NCI-H748 treated with DMSO at 0.1 percent for 48 hours (cell line): Measurements from ENCODE around the gene VWA3A.
"Not testable (repeated sequence)": the region's sequence is repeated elsewhere in the genome, so short reads cannot be mapped to it uniquely, and the experiment has no call there.

ENCODE experiments used
- DNase-seq: peaks from one replicate; lab custom pipeline; 2025; lab: John Stamatoyannopoulos, UW

VWA3A gene

DNA sequence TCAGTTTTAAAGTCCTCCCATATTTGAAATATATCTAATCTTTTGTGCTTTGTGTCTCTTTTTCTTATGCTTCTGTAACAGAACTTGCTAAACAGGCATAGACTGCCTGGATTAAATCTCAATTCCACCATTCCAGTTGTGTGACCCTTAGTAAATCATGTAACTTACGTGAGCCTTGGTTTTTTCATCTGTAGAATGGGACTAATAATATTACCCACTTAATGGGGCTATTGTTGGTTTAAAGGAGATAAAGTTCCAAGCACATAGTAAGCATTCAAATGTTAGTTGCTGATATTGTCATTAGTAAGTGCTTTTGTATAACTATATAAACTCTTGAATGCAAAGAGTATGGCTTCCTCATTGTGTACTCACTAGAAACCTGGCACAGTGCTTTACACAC lies 5.9 kb upstream of the VWA3A start:
- DNase-seq, result no peak

DNA sequence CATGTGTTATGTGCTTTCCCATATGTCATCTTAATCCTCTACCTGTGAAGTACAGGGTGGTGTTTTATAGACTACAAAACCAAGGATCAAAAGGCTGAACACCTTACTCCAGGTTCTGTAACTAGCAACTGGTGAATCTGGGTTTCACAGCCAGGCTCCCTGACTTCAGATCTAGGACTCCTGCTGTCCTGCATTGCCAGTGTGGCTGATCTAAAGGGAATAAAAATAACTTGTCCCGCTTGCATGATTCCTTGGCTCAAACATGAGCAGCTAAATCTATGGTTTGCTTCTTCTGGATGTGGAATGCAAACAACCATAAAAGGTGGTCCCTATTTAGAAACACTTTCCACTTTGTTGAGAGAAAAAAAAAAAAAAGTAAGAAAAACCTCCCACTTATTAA lies 3.7 kb upstream of the VWA3A start:
- DNase-seq, result no peak

- no peak for DNase-seq
Observed at GRCh38 chr16:22089910-22090309, 2.4 kb upstream of the VWA3A start.

- DNase-seq, result no peak
Observed at GRCh38 chr16:22091721-22092120, 620 bp upstream of the VWA3A start.

DNA sequence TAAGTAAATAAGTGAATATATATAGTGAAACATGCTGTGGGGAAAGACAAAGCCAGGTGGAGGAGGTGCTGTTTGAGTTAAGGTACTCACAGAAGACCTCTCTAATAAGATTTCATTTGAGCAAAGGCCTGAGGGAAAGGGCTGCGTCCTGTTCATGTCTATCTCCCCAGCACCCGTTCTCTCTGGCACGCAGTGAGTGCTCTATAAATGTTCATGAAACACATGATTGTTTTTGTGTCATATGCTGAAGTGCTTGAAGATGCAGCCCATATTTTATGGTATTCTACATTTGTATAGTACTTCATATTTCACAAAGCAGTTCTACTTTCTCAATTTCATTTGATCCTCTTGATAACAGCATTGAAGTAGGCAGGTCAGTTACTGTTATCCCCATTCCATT lies 990 bp downstream of the VWA3A start:
- no peak for DNase-seq

DNA sequence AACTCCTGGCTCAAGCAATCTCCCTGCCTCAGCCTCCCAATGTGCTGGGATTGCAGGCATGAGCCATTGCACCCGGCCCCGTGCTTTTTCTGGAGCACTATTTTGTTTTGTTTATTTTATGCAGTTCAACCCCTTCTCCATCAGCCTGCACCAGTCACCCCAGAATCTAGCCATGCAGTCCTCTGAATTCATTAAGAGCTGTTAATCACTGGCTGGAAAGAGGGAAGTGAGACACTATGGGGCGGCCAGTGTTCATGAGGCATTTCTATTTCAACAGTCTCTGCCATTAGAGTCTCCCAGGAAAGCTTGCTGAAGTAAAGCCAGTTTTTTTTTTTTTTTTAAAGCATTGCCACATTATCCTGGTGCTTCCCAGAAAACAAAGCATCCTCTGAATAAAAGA lies 1.7 kb downstream of the VWA3A start:
- no peak for DNase-seq

GRCh38 chr16:22098405-22099255 lies 6.3 kb downstream of the VWA3A start:
- DNase-seq, result no peak

DNA sequence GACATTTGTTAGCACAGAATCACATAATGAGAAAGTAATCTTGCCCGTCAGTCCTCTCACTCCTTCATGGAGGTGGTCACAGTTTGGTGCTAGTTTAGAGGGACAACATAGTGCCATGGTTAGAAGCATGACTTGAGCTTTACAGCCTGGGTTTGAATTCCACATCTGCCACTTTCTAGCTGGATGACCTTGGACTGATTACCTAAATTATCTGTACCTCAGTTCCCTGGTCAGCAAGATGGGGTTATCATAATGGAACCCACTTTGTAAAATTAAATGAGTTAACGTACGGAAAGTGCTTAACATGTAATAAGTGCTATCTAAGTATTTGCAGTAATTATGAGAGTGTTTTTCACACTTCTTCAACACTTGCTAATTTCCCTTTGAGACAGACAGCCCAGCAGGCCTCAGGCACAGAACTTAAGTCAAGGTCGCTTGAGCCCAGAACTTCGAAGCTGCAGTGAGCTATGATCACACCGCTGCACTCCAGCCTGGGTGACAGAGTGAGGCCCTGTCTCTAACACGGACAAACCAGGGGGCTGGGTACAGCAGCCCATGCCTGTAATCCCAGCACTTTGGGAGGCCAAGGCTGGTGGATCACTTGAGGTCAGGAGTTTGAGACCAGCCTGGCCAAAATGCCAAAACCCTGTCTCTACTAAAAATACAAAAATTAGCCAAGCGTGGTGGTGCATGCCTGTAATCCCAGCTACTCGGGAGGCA lies 7.1 kb downstream of the VWA3A start:
- DNase-seq, result no peak

DNA sequence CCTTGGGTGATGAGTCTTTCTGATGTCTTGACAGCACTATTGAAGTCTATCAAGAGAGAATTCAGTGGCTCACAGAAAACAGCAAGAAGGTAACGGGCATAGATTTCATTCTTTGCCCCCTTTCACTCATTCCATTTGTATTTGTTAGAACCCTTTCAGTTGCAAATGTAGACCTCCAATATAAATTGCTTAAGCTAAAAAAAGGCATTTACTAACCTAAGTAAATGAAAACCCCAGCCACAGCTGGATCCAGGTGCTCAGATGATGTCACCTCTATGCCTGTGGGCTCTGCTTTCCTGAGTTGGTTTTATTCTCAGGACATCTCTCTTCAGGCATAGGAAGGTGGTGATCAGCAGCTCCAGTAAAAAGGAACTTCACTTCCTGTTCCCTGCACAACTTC lies 11.1 kb downstream of the VWA3A start:
- DNase-seq, result no peak

DNA sequence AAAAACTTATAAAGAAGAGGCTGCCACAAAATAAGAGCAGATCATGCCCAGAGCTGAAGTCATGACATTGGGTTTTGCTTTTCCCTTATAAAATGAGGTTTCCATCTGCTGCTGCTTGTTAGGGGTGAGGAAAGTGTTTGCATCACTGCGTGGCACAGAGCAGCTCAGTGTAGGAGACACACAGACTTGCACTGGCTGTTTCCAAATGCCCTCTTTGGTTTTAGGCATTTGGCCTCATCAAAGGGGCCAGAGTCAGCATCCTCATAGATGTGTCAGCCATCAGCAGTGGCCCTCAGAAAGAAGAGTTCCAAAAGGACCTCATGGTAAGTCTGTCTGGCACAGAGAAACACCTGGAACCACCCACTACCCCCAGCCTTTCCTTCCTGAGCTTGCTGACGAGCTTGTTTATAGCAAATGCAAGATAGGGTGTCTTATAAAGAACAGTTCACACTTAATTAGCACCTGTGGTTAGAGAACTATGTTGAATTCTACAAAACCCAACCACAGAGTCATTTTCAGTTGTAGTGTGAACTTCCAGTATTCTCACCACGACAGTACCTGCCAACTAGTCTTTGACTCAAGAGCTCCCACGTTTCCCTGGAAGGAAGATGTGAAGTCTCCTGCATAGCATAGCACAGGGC lies 17.0 kb downstream of the VWA3A start:
- no peak for DNase-seq

- not testable (repeated sequence) for DNase-seq
Observed at GRCh38 chr16:22111629-22112028, 19.3 kb downstream of the VWA3A start.

GRCh38 chr16:22116095-22116700 lies 23.9 kb downstream of the VWA3A start:
- DNase-seq, result no peak

- no peak for DNase-seq
Observed at GRCh38 chr16:22117609-22118008, 25.3 kb downstream of the VWA3A start.

- DNase-seq, result no peak
Observed at GRCh38 chr16:22120440-22120839, 28.1 kb downstream of the VWA3A start.

DNA sequence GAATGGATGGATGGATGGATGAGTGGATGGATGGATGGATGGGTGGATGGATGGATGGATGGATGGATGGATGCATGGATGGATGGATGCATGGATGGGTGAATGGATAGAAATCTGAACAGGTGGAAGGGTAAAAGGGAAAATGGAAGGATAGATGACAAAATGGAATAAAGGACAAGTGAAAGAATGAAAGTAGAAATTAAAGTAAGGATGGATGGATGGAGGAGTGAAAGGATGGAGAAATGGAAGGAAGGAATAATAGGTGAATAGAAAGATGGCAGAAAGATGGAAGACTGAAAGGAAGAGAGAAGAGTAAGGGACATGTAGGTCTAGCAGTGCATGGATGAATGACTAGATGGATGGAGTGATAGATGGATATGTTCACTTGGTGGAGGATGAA lies 29.9 kb downstream of the VWA3A start:
- no peak for DNase-seq

DNA sequence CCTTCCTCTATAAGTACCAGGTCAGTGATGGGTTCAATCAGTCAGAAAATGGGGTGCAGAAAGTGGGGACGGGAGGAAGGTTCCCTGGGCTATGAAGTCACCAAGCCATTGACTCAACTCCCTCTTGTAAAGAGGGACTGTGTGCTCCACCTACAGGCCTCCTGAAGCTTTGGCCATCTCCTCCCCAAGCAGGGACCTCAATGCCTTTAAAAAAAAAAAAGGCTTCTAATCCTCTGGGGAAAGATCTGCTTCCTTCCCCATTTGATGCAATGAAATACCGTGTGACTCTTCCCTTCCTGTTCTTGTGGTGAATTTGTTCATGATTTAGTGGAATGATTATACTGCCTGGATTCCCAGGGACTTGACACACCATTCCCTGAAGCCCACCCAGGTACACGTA lies 30.8 kb downstream of the VWA3A start:
- no peak for DNase-seq

GRCh38 chr16:22123759-22124490 lies 31.6 kb downstream of the VWA3A start:
- DNase-seq, result no peak

DNA sequence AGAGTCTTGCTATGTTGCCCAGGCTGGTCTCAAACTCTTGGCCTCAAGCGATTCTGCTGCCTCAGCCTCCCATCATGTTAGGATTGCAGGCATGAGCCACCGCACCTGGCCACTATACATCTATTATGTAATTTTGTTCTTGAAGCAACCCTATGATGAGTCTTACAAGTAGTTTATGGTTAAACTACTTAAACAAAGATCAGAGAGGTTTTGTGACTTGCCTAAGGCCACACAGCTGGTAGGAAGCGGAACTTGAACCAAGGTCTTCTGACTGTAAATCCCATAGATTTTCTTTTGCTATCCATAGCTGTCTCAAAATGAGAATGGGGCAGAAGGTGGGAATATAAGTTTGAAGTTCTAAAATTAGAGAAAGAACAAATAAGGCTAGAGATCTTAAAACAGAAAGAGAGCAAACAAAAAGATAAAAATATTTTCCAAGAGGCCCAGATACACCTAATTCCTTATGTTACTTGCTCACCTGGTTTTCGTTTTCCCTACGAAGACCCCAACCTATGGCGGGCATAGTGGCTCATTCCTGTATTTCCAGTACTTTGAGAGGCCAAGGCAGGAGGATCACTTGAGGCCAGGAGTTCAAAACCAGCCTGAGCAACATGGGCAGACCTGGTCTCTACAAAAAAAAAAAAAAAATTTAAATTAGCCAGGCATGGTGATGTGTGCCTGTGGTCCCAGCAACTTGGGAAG lies 32.4 kb downstream of the VWA3A start:
- DNase-seq, result no peak

- no peak for DNase-seq
Observed at GRCh38 chr16:22126037-22126558, 33.8 kb downstream of the VWA3A start.

- DNase-seq, result not testable (repeated sequence)
Observed at GRCh38 chr16:22128537-22128936, 36.2 kb downstream of the VWA3A start.

GRCh38 chr16:22130528-22130927 lies 38.2 kb downstream of the VWA3A start:
- DNase-seq, result no peak
